PC-9 (cell line): Measurements from ENCODE around the gene MTG1.

Source experiments
- CTCF ChIP-seq: fragments of 200-600 bp; sonication (generic); conservative IDR thresholded peaks from 2 replicates; pipeline ENCODE4 v1.6.1; 2017; ENCODE audit warnings: mixed run types, antibody characterized with exemption, mild to moderate bottlenecking, moderate library complexity
- EZH2 ChIP-seq: fragments of 200-600 bp; sonication (generic); IDR thresholded peaks from 2 replicates; pipeline ENCODE4 v1.8.0; 2017; ENCODE audit warnings: antibody characterized with exemption, low read depth

GRCh38 chr10:133412381-133412711 lies 18.4 kb downstream of the MTG1 start:
- no peak for TF ChIP-seq CTCF
- no peak for TF ChIP-seq EZH2
